ENCODE results near the gene SETD7. TPM values are rescaled to one million over a fixed set of nuclear protein-coding genes. Genes with fewer than 3 reads are reported as not detected.

SETD7 gene
- total RNA-seq, 1 experiment from 2014 or later: 32.2 TPM

DNA sequence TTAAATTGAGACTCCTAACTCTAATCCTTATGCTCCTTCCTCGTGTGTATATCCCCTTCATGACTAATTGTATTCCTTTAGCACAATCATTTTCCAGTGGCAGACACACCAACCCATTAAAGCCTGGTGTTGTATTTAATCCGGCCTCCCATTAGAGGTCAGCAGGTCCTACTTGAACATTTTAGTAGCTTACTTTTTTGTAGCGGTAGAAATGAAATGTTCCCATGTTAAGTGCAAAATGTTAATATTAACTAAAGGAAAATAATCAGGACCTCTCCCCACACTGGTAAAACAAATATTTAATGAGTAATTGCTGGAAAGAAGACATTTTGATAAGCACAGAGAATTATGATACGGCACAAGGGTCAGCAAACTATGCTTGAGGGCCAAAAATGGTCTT, 98.7 kb downstream of the SETD7 start:
- H3K4me1 Mint-ChIP-seq (ENCODE audit: low read depth, unreplicated experiment): peaks cover 57% of the 10 kb centered on the region

DNA sequence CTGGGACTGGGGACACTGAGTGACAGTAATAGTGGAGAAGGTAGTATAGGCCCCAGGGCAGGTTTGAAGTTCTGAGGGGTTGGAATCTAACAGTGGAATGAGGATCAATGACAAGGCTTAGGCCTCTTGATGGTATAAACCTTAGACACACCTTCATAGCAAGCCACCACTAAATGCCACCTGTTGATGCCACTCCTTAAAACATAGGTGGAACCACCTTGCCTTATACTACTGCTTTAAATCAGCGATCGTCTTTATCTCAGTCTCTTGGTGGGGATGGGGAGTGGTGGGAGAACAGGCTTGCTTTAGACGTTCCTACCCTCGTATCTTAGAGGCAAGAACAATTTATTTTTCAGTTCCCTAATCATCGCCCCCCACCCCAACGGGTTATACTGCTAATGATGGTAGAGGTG, 100.9 kb downstream of the SETD7 start:
- H3K4me1 Mint-ChIP-seq (ENCODE audit: low read depth, unreplicated experiment): peaks cover 56% of the 10 kb centered on the region
- peaks cover 30% of the 10 kb centered on the region for H3K36me3 Mint-ChIP-seq (ENCODE audit: insufficient read depth, unreplicated experiment)
- ChIA-PET POLR2A (interaction anchor here (0.6 kb wide), 1 partner anchor 441 kb away, joined by 3 read pairs; no protein-coding TSS in a partner anchor), CTCF (no interaction called here)
- no peaks in the 10 kb centered on the region for H3K27me3 ChIP-seq (replicated peaks; ENCODE audit: control insufficient read depth, insufficient read depth, low read length)
- no peaks in the 10 kb centered on the region for H3K9me3 ChIP-seq
- BruUV-seq (replicated peaks): no TSS peak
- H3K27me3 Mint-ChIP-seq (ENCODE audit: insufficient read depth, unreplicated experiment): no peaks in the 10 kb centered on the region
- peak overlapping the region; percentile 92 for H3K4me3 ChIP-seq (ENCODE audit: low read depth, low read length)
- intact Hi-C loops (cut with micrococcal nuclease; ENCODE audit: unreplicated experiment): no loop called here
- TF ChIP-seq, protein P1, sequence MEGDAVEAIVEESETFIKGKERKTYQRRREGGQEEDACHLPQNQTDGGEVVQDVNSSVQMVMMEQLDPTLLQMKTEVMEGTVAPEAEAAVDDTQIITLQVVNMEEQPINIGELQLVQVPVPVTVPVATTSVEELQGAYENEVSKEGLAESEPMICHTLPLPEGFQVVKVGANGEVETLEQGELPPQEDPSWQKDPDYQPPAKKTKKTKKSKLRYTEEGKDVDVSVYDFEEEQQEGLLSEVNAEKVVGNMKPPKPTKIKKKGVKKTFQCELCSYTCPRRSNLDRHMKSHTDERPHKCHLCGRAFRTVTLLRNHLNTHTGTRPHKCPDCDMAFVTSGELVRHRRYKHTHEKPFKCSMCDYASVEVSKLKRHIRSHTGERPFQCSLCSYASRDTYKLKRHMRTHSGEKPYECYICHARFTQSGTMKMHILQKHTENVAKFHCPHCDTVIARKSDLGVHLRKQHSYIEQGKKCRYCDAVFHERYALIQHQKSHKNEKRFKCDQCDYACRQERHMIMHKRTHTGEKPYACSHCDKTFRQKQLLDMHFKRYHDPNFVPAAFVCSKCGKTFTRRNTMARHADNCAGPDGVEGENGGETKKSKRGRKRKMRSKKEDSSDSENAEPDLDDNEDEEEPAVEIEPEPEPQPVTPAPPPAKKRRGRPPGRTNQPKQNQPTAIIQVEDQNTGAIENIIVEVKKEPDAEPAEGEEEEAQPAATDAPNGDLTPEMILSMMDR (IDR thresholded peaks at IDR 0.05; ENCODE audit: insufficient read depth in 1 of 2, low read depth in 1 of 2, low read length in 1 of 2, severe bottlenecking in 1 of 2, unreplicated experiment in 1 of 2): no peak
- peak overlapping the region; percentile 98 for H3K27ac Mint-ChIP-seq (ENCODE audit: unreplicated experiment)
- no peak for DNase-seq
- peak overlapping the region; percentile 93 for H3K4me3 Mint-ChIP-seq (ENCODE audit: unreplicated experiment)
- H3K36me3 ChIP-seq (ENCODE audit: control insufficient read depth, insufficient read depth, low read length): no peaks in the 10 kb centered on the region
- H3K9me3 Mint-ChIP-seq (ENCODE audit: unreplicated experiment): peaks cover 2% of the 10 kb centered on the region
- H3K4me1 ChIP-seq: peaks cover 51% of the 10 kb centered on the region

More for the DNA sequence above, 98.7 kb downstream of the SETD7 start:
- no peaks in the 10 kb centered on the region for H3K27me3 Mint-ChIP-seq (ENCODE audit: insufficient read depth, unreplicated experiment)
- H3K4me3 Mint-ChIP-seq (ENCODE audit: unreplicated experiment): peak overlapping the region; percentile 49
- peaks cover 31% of the 10 kb centered on the region for H3K36me3 Mint-ChIP-seq (ENCODE audit: insufficient read depth, unreplicated experiment)
- intact Hi-C loops (cut with micrococcal nuclease; ENCODE audit: unreplicated experiment): no loop called here
- CTCF ChIA-PET: interaction anchor here (1.0 to 1.5 kb wide), 2 partner anchors 52 to 200 kb away, joined by 3 read pairs; no protein-coding TSS in a partner anchor
- no peak overlapping the region for H3K4me3 ChIP-seq (ENCODE audit: low read depth, low read length)
- H3K27ac Mint-ChIP-seq (ENCODE audit: unreplicated experiment): peak overlapping the region; percentile 69
- no peaks in the 10 kb centered on the region for H3K9me3 ChIP-seq
- peaks cover 53% of the 10 kb centered on the region for H3K4me1 ChIP-seq
- BruUV-seq (replicated peaks): no TSS peak
- no peaks in the 10 kb centered on the region for H3K9me3 Mint-ChIP-seq (ENCODE audit: unreplicated experiment)
- DNase-seq: no peak
- POLR2A ChIA-PET: no interaction called here
- H3K36me3 ChIP-seq (ENCODE audit: control insufficient read depth, insufficient read depth, low read length): no peaks in the 10 kb centered on the region
- TF ChIP-seq, protein P1 (IDR thresholded peaks at IDR 0.05; ENCODE audit: insufficient read depth in 1 of 2, low read depth in 1 of 2, low read length in 1 of 2, severe bottlenecking in 1 of 2, unreplicated experiment in 1 of 2): no peak
- H3K27me3 ChIP-seq (replicated peaks; ENCODE audit: control insufficient read depth, insufficient read depth, low read length): no peaks in the 10 kb centered on the region

DNA sequence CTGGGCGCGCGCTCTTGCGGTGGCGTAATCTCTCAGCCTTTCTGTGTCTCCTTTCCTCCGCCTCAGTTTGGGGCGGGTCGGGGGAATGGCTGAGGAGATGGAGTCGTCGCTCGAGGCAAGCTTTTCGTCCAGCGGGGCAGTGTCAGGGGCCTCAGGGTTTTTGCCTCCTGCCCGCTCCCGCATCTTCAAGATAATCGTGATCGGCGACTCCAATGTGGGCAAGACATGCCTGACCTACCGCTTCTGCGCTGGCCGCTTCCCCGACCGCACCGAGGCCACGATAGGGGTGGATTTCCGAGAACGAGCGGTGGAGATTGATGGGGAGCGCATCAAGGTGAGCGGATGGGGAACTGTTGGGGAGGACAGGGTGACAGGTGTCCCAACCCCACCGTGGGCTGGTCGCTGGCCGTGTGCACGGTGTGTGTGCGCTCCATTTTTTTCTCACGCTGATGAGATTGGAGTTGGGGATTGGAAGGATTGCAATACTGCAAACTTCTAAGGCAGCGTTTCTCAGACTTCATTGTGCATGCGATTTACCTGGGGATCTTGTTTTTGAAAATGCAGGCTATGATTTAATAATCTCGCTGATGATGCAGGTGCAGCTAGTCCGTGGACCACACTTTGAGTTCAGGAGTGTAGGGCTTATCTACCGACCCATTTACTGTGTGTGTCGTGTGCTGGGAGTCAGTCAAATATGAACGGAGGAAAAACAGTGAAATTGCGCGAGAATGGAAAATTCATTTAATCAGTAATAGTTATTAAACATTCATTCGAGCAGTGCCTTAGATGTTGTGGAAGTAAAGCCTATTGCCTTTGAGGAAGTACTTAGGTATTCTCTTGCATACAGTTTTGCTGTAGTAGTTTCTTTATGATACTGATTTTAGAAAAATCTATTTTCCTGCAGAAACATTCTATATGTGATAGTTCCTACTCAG, 101.6 kb downstream of the SETD7 start, which contains the start of gene RAB33B:
TSS of gene RAB33B (plus strand) at position 11 of the 935 bp plus-strand sequence. CDS start at position 86, 75 bp downstream.
- DNase-seq: no peak
- H3K9me3 ChIP-seq: 0 out of 2 replicates have a peak, but pooled peaks cover 3% of the 10 kb centered on the region
- Mint-ChIP-seq H3K9me3 (ENCODE audit: unreplicated experiment) (peaks cover 9% of the 10 kb centered on the region), H3K27me3 (ENCODE audit: insufficient read depth, unreplicated experiment) (no peaks in the 10 kb centered on the region), H3K27ac (ENCODE audit: unreplicated experiment) (peak within 1 kb of the TSS; percentile 98), H3K4me3 (ENCODE audit: unreplicated experiment) (peak within 1 kb of the TSS; percentile 93), H3K4me1 (ENCODE audit: low read depth, unreplicated experiment) (peaks cover 49% of the 10 kb centered on the region), H3K36me3 (ENCODE audit: insufficient read depth, unreplicated experiment) (peaks cover 29% of the 10 kb centered on the region)
- intact Hi-C loops (cut with micrococcal nuclease; ENCODE audit: unreplicated experiment): loop anchor here (5.0 kb wide), 4 partner anchors 43 to 437 kb away; partner anchors contain the start of genes NAA15, NDUFC1 and NOCT
- TF ChIP-seq, protein P1 (IDR thresholded peaks at IDR 0.05; ENCODE audit: insufficient read depth in 1 of 2, low read depth in 1 of 2, low read length in 1 of 2, severe bottlenecking in 1 of 2, unreplicated experiment in 1 of 2): no peak
- no peaks in the 10 kb centered on the region for H3K36me3 ChIP-seq (ENCODE audit: control insufficient read depth, insufficient read depth, low read length)
- peak within 1 kb of the TSS; percentile 92 for H3K4me3 ChIP-seq (ENCODE audit: low read depth, low read length)
- TSS peak; percentile 39 for BruUV-seq (replicated peaks)
- no peaks in the 10 kb centered on the region for H3K27me3 ChIP-seq (replicated peaks; ENCODE audit: control insufficient read depth, insufficient read depth, low read length)
- POLR2A ChIA-PET: interaction anchor here (0.5 kb wide), 1 partner anchor 277 kb away, joined by 3 read pairs; the partner anchor contains the start of gene ELF2
- peaks cover 46% of the 10 kb centered on the region for H3K4me1 ChIP-seq
- CTCF ChIA-PET: interaction anchor here (1.5 kb wide), 1 partner anchor 56 kb away, joined by 4 read pairs; no protein-coding TSS in a partner anchor
